ENCODE measurements around the gene EVA1A. TPM values are rescaled to one million over a fixed set of nuclear protein-coding genes. Genes with fewer than 3 reads are reported as not detected.

Gene EVA1A, protein sequence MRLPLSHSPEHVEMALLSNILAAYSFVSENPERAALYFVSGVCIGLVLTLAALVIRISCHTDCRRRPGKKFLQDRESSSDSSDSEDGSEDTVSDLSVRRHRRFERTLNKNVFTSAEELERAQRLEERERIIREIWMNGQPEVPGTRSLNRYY
- 3.4 and 7.4 TPM in 2 replicates for total RNA-seq (2014; rRNA removed; shearing (Covaris generic))

DNA sequence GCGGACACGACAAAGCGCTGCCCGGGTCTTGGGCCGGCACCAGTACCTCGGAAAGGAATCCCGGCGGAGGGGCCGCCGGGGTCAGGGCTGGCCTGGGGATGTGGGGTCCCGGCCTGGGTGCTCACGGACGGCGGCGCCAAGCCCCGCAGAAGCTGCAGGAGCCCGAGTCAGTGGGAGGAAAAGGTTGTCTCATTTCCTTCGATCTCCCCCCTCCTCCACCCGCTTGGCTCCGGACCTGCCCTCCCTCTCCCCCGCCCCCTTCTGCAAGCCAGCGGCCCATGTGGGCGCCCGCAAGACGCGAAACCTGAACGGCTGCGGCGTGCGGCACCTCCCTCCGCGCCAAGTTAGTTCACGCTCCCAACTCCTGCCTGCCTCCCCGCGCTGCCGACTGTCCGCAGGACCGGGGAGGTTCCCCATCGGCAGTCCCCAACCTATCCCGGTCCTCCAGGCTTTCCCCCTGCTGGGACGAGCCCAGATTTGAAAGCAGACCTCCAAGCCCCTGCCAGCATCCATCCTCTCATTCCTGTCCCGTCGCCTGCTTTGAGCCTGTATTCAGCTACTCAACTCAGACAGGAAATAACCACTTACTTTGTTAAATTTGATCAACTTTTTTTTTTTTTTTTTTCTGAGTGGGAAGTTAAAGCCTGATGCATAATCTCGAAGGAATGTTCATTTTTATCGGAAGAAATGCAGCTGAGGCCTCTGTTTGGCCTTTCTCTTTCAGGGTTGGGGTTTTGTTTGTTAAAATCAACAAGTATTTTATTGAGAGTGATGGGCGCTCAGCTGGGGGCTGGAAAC, at the start of gene EVA1A:
TSS of gene EVA1A (minus strand) at position 172 of the 798 bp plus-strand sequence. CDS start 42,799 bp downstream, outside the sequence.
- Histone ChIP-seq H3K27me3 (ENCODE audit: control insufficient read depth, insufficient read depth, low read length) (peaks cover 18% of the 10 kb centered on the region), H3K4me3 (ENCODE audit: insufficient read depth, low read depth, low read length) (peak within 1 kb of the TSS; percentile 71), H3K36me3 (replicated peaks; ENCODE audit: control insufficient read depth, insufficient read depth, low read length) (no peaks in the 10 kb centered on the region)
- DNase-seq, result peak; percentile 84

DNA sequence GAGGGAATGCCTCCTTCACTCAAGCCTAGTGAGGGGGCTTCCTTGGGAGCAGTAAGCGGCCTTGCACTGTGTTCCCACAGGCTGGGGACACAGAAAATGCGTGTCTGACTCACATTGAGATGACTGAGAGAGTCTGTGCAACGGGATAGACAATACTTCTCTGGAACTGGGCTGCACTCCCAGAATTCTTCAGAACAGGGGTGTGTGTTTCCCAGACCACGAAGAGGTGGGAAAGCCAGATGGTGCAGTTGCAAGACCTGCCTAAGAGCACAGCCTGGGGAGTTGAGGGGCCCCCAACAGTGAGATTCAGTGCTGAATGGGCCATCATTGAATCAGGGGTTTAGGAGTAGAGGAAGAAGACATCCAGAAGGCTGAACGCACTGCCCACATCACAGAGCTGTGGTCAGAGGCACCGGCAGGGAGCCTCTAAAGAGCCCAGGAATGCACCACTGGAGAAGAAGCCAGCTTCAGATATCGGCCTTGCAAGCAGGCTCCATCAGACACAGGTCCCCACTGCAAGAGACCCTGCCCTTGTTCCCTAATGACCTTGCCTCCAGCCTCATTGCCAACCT, 49.3 kb upstream of the EVA1A start:
- H3K27me3 ChIP-seq (ENCODE audit: control insufficient read depth, insufficient read depth, low read length), result no peaks in the 10 kb centered on the region
- no peak overlapping the region for H3K4me3 ChIP-seq (ENCODE audit: insufficient read depth, low read depth, low read length)
- no peaks in the 10 kb centered on the region for H3K36me3 ChIP-seq (replicated peaks; ENCODE audit: control insufficient read depth, insufficient read depth, low read length)
- DNase-seq, result no peak

DNA sequence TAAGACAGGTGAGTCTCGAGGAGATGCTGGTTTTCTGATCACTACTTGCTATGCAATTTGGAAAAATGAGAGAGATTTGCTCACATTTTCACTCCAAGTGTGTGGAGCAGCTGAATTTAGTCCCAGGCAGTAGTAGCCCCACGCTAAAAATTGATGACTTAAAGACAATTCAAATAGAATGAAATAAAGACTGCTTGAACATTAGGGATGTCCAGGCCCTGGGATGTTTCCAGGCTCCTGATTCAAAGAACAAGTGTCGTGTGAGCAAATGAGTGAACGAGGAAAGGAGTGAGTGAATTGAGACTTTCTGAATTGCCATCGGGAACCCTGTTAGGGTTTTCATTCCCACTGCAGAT, 48.6 kb upstream of the EVA1A start:
- no peak for DNase-seq
- Histone ChIP-seq H3K36me3 (replicated peaks; ENCODE audit: control insufficient read depth, insufficient read depth, low read length) (no peaks in the 10 kb centered on the region), H3K4me3 (ENCODE audit: insufficient read depth, low read depth, low read length) (no peak overlapping the region), H3K27me3 (ENCODE audit: control insufficient read depth, insufficient read depth, low read length) (no peaks in the 10 kb centered on the region)

DNA sequence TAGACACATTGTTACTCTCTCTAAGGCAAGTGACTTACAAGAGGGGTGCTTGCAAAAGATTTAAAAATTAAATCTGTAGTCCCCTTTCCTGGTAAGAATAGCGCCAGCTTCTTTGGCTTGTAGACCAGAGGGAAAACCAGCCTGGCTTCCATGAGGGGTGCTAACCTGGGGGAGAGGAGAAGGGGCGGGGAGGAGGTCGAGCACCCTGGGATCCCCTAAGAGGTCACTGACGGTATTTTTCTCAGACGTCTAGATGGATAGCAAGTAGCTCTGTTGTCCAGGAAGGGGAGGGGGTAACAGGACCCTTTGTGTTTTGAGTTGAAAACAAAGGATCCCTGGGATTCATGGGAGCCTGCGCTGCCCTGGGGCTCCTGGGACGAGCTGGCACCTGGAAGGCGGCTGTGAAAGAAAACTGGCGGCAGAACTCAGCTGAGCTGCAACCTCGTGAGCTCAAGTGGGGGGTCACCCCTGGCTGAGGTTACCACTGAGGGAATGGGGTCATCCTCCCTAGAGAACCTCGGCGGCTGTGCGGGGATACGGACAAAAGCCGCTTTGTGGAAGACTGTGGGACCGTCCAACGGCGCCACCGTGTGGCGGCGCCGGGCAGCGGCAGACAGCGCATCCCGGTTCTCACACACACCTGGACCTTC, 48.1 kb upstream of the EVA1A start:
- no peaks in the 10 kb centered on the region for H3K36me3 ChIP-seq (replicated peaks; ENCODE audit: control insufficient read depth, insufficient read depth, low read length)
- H3K27me3 ChIP-seq (ENCODE audit: control insufficient read depth, insufficient read depth, low read length), result no peaks in the 10 kb centered on the region
- H3K4me3 ChIP-seq (ENCODE audit: insufficient read depth, low read depth, low read length), result peak overlapping the region; percentile 38; the same call in 1 of the 2 replicates
- DNase-seq, result peak; percentile 83

DNA sequence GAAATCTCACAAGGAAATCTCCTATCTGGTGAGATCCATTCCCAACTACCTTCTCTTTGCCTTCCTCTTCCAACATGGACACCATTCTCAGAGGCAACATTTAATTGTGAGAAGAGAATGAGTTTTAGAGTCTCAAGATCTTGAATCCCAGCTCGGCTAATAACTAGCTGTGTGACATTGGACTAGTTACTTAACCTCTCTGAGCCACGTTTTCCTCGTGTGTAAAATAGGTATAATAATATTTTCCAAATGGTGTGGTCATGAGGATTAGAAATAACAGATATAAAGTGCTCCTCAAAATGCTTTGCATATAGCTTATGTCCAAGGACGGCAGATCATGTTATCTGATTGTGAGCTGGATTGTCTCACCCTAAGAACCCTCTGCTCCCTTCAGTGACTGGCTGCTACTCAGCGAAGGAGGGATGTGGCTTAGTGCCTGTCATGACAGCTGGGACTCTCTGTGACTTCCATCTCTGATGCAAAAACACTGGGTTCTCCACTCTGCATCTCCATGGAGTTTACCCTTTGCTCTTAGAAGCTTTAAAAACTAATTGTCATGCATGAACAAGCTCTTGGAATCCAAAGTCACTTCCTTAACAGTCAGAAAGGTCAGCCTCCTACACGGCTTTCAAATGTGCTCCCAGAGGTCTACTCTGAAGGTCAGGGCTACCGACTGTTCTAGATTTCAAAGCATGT, 47.4 kb upstream of the EVA1A start:
- H3K36me3 ChIP-seq (replicated peaks; ENCODE audit: control insufficient read depth, insufficient read depth, low read length), result no peaks in the 10 kb centered on the region
- H3K27me3 ChIP-seq (ENCODE audit: control insufficient read depth, insufficient read depth, low read length), result no peaks in the 10 kb centered on the region
- H3K4me3 ChIP-seq (ENCODE audit: insufficient read depth, low read depth, low read length), result no peak overlapping the region
- peak; percentile 29 for DNase-seq

DNA sequence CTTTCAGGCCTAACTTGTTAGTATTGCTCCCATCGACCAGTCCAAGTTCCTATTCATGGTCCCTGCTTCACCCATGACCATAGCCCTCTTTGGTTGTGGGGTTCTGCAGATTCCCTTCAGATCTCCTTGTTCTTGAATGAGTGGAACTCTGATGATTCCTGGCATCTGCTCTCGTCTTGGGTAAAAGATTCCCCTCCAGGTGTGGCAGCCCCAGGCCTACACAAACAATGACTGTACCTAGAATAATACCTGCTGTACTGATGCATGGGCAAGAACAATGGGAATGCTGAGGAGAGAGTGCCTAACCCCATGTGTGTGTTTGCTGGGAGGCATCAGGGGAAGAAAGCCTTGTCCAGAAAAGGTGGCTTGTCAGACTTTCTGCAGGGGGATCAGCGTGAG, 46.7 kb upstream of the EVA1A start:
- no peak for DNase-seq
- no peaks in the 10 kb centered on the region for H3K36me3 ChIP-seq (replicated peaks; ENCODE audit: control insufficient read depth, insufficient read depth, low read length)
- H3K4me3 ChIP-seq (ENCODE audit: insufficient read depth, low read depth, low read length), result no peak overlapping the region
- no peaks in the 10 kb centered on the region for H3K27me3 ChIP-seq (ENCODE audit: control insufficient read depth, insufficient read depth, low read length)

DNA sequence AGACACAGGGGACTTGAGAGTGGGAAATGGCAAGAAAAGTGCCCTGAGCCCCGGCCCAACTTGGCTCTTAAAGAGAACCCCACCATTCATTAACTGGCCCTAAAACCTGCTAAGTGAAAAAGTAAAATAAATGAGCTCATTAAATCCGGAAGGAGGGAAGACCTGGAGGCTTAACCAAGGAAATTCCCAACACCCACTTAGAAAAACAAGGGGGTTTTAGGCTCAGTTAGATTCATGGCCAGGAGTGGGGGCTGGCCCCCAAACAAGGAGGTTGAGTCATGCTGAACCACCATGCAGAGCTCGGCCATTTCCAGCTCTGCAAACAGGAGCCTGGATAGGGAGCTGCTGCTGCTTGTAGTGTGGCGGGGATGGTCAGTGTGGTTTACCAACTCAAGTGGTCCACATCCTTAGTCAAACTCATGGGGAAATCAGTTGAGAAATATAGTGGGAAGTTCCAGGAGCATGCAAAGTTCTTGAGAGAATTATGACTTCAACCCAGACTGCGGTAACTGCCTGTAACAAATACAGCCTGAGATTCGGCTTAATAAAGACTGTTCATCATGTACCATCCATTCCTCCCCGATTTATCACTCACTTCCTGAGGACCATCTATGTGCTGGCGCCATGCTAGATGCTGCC, 46.1 kb upstream of the EVA1A start:
- Histone ChIP-seq H3K27me3 (ENCODE audit: control insufficient read depth, insufficient read depth, low read length) (no peaks in the 10 kb centered on the region), H3K4me3 (ENCODE audit: insufficient read depth, low read depth, low read length) (no peak overlapping the region), H3K36me3 (replicated peaks; ENCODE audit: control insufficient read depth, insufficient read depth, low read length) (no peaks in the 10 kb centered on the region)
- no peak for DNase-seq

DNA sequence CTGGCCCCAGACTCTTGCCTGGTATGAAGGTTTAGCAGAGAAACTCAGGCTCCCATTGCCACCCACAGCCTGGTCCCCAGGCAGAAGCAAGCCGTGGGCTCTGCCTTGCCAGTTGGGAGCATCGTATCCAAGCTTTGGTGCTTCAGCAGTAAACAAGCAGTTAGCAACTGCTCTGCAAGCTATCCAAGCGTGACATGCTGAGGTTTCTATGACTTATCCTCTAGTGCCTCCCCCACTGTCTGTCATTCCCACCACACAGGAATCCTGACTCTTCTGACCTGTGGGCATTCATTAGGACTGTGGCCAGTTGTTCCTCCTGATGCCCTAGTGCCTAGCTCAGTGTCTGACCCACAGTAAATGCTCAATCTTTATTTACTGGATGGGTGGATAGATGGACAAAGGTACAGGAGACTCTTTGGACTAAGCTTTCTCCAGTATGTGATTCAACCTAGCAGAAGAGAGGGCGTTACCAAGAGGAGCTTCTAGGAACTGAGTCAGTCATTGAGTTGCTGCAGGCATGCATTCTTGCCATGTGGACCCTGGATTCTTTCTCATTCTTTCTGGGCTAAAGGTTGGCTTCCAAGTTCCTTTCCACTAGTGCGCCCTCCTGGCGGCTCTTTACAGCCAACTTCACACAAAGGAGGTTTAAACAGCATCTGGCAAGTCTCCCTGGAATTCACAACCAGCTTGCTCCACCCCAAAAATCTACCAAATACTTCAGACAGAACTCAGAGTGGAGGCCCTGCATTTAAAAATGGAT, 45.2 kb upstream of the EVA1A start:
- Histone ChIP-seq H3K4me3 (ENCODE audit: insufficient read depth, low read depth, low read length) (no peak overlapping the region), H3K36me3 (replicated peaks; ENCODE audit: control insufficient read depth, insufficient read depth, low read length) (no peaks in the 10 kb centered on the region), H3K27me3 (ENCODE audit: control insufficient read depth, insufficient read depth, low read length) (no peaks in the 10 kb centered on the region)
- peak; percentile 25 for DNase-seq

DNA sequence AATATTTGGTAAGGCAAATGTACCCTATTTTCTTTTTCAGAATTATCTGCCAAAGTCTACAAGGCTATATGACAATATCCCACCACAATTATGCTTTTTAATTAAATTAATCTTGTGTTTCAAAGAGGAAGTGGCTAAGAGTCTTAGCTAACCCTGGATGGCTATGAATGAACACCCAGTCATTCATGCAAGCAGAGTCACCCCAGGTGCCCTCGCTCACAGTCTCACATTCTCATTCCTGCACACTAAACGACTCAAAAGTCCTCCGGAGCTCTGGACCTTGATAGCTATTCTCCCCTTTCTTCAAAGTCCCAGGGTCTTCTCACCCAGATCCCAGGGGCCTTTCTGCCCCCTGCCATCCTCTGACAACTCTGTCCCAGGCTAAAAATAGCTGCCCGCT, 43.7 kb upstream of the EVA1A start:
- H3K36me3 ChIP-seq (replicated peaks; ENCODE audit: control insufficient read depth, insufficient read depth, low read length), result no peaks in the 10 kb centered on the region
- DNase-seq, result no peak
- H3K4me3 ChIP-seq (ENCODE audit: insufficient read depth, low read depth, low read length), result no peak overlapping the region
- no peaks in the 10 kb centered on the region for H3K27me3 ChIP-seq (ENCODE audit: control insufficient read depth, insufficient read depth, low read length)

DNA sequence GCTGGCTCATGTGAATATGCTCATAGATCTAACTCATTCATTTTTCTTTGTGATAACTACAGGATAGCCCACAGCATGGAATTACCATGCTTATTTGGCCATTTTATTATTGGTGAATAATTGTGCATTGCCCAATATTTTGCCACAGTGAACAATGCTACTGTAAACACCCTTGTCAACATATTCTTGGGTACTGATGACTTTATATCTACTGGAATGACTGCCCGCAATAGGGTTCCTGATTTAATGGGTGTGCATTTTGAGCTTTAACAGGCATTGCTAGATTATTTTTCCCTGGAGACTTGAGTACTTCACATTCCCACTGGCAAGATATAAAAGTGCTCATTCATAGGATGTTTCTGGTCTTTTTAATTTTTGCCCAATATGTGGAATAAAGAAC, 42.7 kb upstream of the EVA1A start:
- Histone ChIP-seq H3K4me3 (ENCODE audit: insufficient read depth, low read depth, low read length) (no peak overlapping the region), H3K27me3 (ENCODE audit: control insufficient read depth, insufficient read depth, low read length) (no peaks in the 10 kb centered on the region), H3K36me3 (replicated peaks; ENCODE audit: control insufficient read depth, insufficient read depth, low read length) (no peaks in the 10 kb centered on the region)
- no peak for DNase-seq

DNA sequence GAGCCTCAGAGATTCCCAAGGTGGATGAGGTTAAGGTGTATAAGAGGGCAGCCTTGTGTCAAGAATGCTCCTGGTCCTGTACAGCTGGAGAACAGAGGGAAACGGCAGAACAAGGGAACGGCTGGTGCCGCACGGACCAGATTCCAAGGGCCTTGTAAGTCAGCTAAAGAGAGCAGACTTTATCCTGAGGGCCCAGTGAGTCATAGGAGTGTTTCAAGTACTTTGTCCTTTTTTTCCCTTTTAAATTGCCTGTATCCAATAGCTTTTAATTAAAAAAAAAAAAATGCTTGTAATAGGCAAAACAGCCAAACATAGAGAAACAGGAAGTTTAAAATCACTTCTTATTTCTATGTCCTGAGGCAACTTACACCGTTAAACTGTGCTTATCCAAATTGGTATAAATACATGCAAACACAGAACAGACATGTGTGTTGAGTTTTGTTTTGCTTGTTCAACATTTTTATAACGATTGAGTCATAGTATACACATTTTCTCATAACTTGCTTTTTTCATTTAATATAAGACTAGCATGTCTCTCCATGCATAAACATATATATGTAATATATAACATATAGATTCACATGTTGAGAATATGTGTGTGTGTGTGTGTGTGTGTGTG, 42.1 kb upstream of the EVA1A start:
- H3K4me3 ChIP-seq (ENCODE audit: insufficient read depth, low read depth, low read length), result no peak overlapping the region
- no peak for DNase-seq
- no peaks in the 10 kb centered on the region for H3K27me3 ChIP-seq (ENCODE audit: control insufficient read depth, insufficient read depth, low read length)
- H3K36me3 ChIP-seq (replicated peaks; ENCODE audit: control insufficient read depth, insufficient read depth, low read length), result no peaks in the 10 kb centered on the region

DNA sequence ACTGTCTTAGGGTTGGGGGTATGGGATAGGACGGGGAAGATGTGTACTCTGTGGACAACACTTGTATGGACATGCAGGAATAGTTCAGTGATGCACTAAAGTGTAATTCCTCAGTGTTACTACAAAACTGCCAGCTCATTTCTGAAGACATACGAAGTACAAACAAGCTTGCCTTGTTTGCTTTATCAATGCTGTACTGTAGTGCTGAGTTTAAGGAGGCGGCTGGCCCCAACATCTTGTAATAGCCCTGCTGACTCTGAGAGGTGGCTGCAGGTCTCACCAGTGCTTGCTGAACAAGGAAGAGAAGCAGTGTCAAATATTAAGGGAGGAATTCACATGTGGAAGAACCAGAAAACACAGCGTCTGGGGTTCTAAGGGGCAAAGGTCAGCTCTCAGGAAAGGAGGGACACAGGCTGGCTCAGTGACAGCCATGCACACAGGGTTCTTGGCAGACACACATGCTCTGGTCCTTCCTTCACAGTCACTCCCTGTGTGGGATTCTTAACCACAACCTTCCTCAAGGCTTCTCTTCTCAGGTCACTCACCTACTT, 39.8 kb upstream of the EVA1A start:
- H3K27me3 ChIP-seq (ENCODE audit: control insufficient read depth, insufficient read depth, low read length), result no peaks in the 10 kb centered on the region
- no peak for DNase-seq
- H3K36me3 ChIP-seq (replicated peaks; ENCODE audit: control insufficient read depth, insufficient read depth, low read length), result no peaks in the 10 kb centered on the region
- H3K4me3 ChIP-seq (ENCODE audit: insufficient read depth, low read depth, low read length), result no peak overlapping the region

DNA sequence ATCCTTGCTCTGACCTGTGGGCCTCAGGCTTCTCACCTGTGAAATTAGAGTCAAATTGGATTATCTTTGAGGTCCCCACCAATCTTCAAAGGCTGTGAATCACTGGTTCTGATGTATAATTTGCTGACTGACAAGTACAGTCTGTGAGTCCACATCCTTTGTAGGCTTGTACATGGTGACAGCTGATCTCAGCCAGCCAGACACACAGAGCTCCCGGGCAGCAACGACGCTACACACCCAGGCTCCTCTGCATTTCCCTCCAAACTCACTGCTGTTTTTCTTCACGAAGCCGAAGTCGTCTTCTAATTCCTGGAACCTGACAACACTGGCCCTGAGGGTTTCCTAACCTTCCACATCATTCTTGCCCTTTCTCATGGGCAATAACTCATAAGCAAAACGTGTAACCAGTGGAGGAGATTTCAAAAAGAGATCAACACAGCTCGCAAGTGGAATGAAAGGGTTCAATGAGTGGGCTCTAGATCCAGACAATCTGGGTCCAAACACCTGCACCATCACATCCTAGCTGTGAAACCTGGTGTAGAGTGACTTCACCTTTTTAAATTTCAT, 37.9 kb upstream of the EVA1A start:
- H3K36me3 ChIP-seq (replicated peaks; ENCODE audit: control insufficient read depth, insufficient read depth, low read length), result no peaks in the 10 kb centered on the region
- no peak overlapping the region for H3K4me3 ChIP-seq (ENCODE audit: insufficient read depth, low read depth, low read length)
- no peak for DNase-seq
- H3K27me3 ChIP-seq (ENCODE audit: control insufficient read depth, insufficient read depth, low read length), result no peaks in the 10 kb centered on the region

Data from H7 (cell line).